SJSA1 (cell line): ENCODE results near the gene FDXACB1. TPM values are rescaled to one million over a fixed set of nuclear protein-coding genes. Genes with fewer than 3 reads are reported as not detected.

Experiments used
- DNase-seq, 2 experiments: peaks; one replicate each; pipeline ENCODE4 v3.0.0-alpha.2; 2015 to 2020; ENCODE audit warnings: low spot score in 2 of 2, low read depth in 1 of 2
- H3K27ac ChIP-seq: fragments of 250-450 bp; sonication (Bioruptor Pico); 2 replicates; pipeline ENCODE4 v1.5.1; 2020; ENCODE audit warnings: mild to moderate bottlenecking, moderate library complexity
- H3K27me3 ChIP-seq: fragments of 250-450 bp; sonication (Bioruptor Pico); replicated peaks from 2 replicates; pipeline ENCODE4 v1.5.1; 2020; ENCODE audit warnings: mild to moderate bottlenecking, moderate library complexity
- H3K36me3 ChIP-seq: fragments of 250-450 bp; sonication (Bioruptor Pico); 2 replicates; pipeline ENCODE4 v1.5.1; 2020; ENCODE audit warnings: mild to moderate bottlenecking
- H3K4me1 ChIP-seq: fragments of 250-450 bp; sonication (Bioruptor Pico); replicated peaks from 2 replicates; pipeline ENCODE4 v1.6.1; 2021; ENCODE audit warnings: mild to moderate bottlenecking
- H3K4me3 ChIP-seq: fragments of 250-450 bp; sonication (Bioruptor Pico); 2 replicates; pipeline ENCODE4 v1.5.1; 2020; ENCODE audit warnings: mild to moderate bottlenecking
- H3K9me3 ChIP-seq: fragments of 250-450 bp; sonication (Bioruptor Pico); replicated peaks from 2 replicates; pipeline ENCODE4 v1.5.1; 2020; ENCODE audit warnings: mild to moderate bottlenecking
- total RNA-seq: library from RNA; depleted of rRNA; stranded (reverse); fragments of >200 nt; shearing (Covaris generic); gene quantifications from 2 replicates; pipeline ENCODE4 v1.2.3, GENCODE V29; 2014; rRNA removed

Gene FDXACB1
- total RNA-seq = 2.5 and 3.7 TPM in 2 replicates

- Histone ChIP-seq H3K9me3 (no peaks in the 10 kb centered on the region), H3K36me3 (no peaks in the 10 kb centered on the region), H3K27ac (peak within 1 kb of the TSS; percentile 97), H3K27me3 (no peaks in the 10 kb centered on the region), H3K4me3 (peak within 1 kb of the TSS; percentile 51), H3K4me1 (peaks cover 4% of the 10 kb centered on the region; the same call in 1 of the 2 replicates)
- peak; percentile 93 to 95 for DNase-seq
Observed at GRCh38 chr11:111878849-111879636, at the start of gene FDXACB1, which contains the start of gene CFAP68. Gene FDXACB1, minus strand, starts transcription at chr11:111879165. Its CDS starts 33 bp downstream, at chr11:111879132. Gene CFAP68, plus strand, starts transcription at chr11:111879541. Its CDS starts 20 bp downstream, at chr11:111879561.

GRCh38 chr11:111926505-111927391, 47.8 kb upstream of the FDXACB1 start:
- H3K4me1 ChIP-seq = peaks cover 26% of the 10 kb centered on the region
- H3K27ac ChIP-seq = peak overlapping the region; percentile 80
- no peaks in the 10 kb centered on the region for H3K27me3 ChIP-seq
- H3K36me3 ChIP-seq = no peaks in the 10 kb centered on the region
- no peaks in the 10 kb centered on the region for H3K9me3 ChIP-seq
- peak overlapping the region; percentile 38 for H3K4me3 ChIP-seq
- peak; percentile 81 to 90 for DNase-seq

- Histone ChIP-seq H3K27me3 (no peaks in the 10 kb centered on the region), H3K4me3 (no peak overlapping the region), H3K4me1 (peaks cover 26% of the 10 kb centered on the region), H3K27ac (no peak overlapping the region), H3K9me3 (no peaks in the 10 kb centered on the region), H3K36me3 (no peaks in the 10 kb centered on the region)
- no peak for DNase-seq
Observed at GRCh38 chr11:111925953-111926352, 47.0 kb upstream of the FDXACB1 start.

- no peaks in the 10 kb centered on the region for H3K36me3 ChIP-seq
- no peaks in the 10 kb centered on the region for H3K27me3 ChIP-seq
- no peak overlapping the region for H3K4me3 ChIP-seq
- H3K9me3 ChIP-seq = no peaks in the 10 kb centered on the region
- H3K4me1 ChIP-seq = peaks cover 26% of the 10 kb centered on the region
- H3K27ac ChIP-seq = peak overlapping the region; percentile 54
- DNase-seq = no peak
Observed at GRCh38 chr11:111923951-111924350, 45.0 kb upstream of the FDXACB1 start.

- Histone ChIP-seq H3K9me3 (no peaks in the 10 kb centered on the region), H3K4me1 (peaks cover 26% of the 10 kb centered on the region), H3K4me3 (no peak overlapping the region), H3K27ac (peak overlapping the region; percentile 54), H3K27me3 (no peaks in the 10 kb centered on the region), H3K36me3 (no peaks in the 10 kb centered on the region)
- peak in 1 of 2 experiments; percentile 23 for DNase-seq
Observed at GRCh38 chr11:111923351-111923788, 44.4 kb upstream of the FDXACB1 start.

- no peak for DNase-seq
- peak overlapping the region; percentile 54 for H3K27ac ChIP-seq
- H3K36me3 ChIP-seq = no peaks in the 10 kb centered on the region
- no peaks in the 10 kb centered on the region for H3K27me3 ChIP-seq
- H3K9me3 ChIP-seq = no peaks in the 10 kb centered on the region
- no peak overlapping the region for H3K4me3 ChIP-seq
- peaks cover 26% of the 10 kb centered on the region for H3K4me1 ChIP-seq
Observed at GRCh38 chr11:111922803-111923202, 43.8 kb upstream of the FDXACB1 start.

- H3K36me3 ChIP-seq = no peaks in the 10 kb centered on the region
- H3K4me3 ChIP-seq = no peak overlapping the region
- no peak for DNase-seq
- H3K4me1 ChIP-seq = peaks cover 21% of the 10 kb centered on the region
- no peak overlapping the region for H3K27ac ChIP-seq
- no peaks in the 10 kb centered on the region for H3K9me3 ChIP-seq
- H3K27me3 ChIP-seq = no peaks in the 10 kb centered on the region
Observed at GRCh38 chr11:111921541-111922230, 42.7 kb upstream of the FDXACB1 start.

- Histone ChIP-seq H3K27ac (no peak overlapping the region), H3K9me3 (no peaks in the 10 kb centered on the region), H3K4me3 (no peak overlapping the region), H3K4me1 (peaks cover 14% of the 10 kb centered on the region), H3K27me3 (no peaks in the 10 kb centered on the region), H3K36me3 (no peaks in the 10 kb centered on the region)
- DNase-seq = no peak
Observed at GRCh38 chr11:111920908-111921307, 41.9 kb upstream of the FDXACB1 start.

GRCh38 chr11:111918390-111919256, 39.7 kb upstream of the FDXACB1 start, which contains the start of gene C11orf52:
Gene C11orf52, plus strand, starts transcription at chr11:111918913. Its CDS starts 60 bp downstream, at chr11:111918973.
- Histone ChIP-seq H3K4me1 (peaks cover 19% of the 10 kb centered on the region), H3K4me3 (no peak within 1 kb of the TSS), H3K36me3 (no peaks in the 10 kb centered on the region), H3K27me3 (no peaks in the 10 kb centered on the region), H3K9me3 (no peaks in the 10 kb centered on the region), H3K27ac (no peak within 1 kb of the TSS)
- no peak for DNase-seq

- no peak overlapping the region for H3K4me3 ChIP-seq
- peaks cover 14% of the 10 kb centered on the region for H3K4me1 ChIP-seq
- no peak overlapping the region for H3K27ac ChIP-seq
- H3K9me3 ChIP-seq = no peaks in the 10 kb centered on the region
- H3K27me3 ChIP-seq = no peaks in the 10 kb centered on the region
- DNase-seq = no peak
- no peaks in the 10 kb centered on the region for H3K36me3 ChIP-seq
Observed at GRCh38 chr11:111917788-111918187, 38.8 kb upstream of the FDXACB1 start.

- no peak for DNase-seq
Observed at GRCh38 chr11:111917312-111917711, 38.3 kb upstream of the FDXACB1 start.

GRCh38 chr11:111916768-111917167, 37.8 kb upstream of the FDXACB1 start:
- peaks cover 20% of the 10 kb centered on the region for H3K4me1 ChIP-seq
- no peak overlapping the region for H3K27ac ChIP-seq
- DNase-seq = no peak
- H3K9me3 ChIP-seq = no peaks in the 10 kb centered on the region
- no peaks in the 10 kb centered on the region for H3K27me3 ChIP-seq
- no peak overlapping the region for H3K4me3 ChIP-seq
- H3K36me3 ChIP-seq = no peaks in the 10 kb centered on the region

More at GRCh38 chr11:111917312-111917711, 38.3 kb upstream of the FDXACB1 start:
- H3K4me3 ChIP-seq = no peak overlapping the region
- no peaks in the 10 kb centered on the region for H3K9me3 ChIP-seq
- H3K4me1 ChIP-seq = peaks cover 14% of the 10 kb centered on the region
- no peaks in the 10 kb centered on the region for H3K36me3 ChIP-seq
- H3K27me3 ChIP-seq = no peaks in the 10 kb centered on the region
- H3K27ac ChIP-seq = no peak overlapping the region
